RWPE1 (cell line): ENCODE data around the gene KBTBD6.

Source experiments
- CTCF ChIA-PET: fragments of 350-600 bp; sonication (Branson Sonifier 250); formaldehyde crosslinking; extraction: SDS; loops from one replicate; lab custom pipeline; 2021; lab: Yijun Ruan, JAX
- POLR2A ChIA-PET: fragments of 400-600 bp; formaldehyde crosslinking; extraction: SDS; loops from one replicate; lab custom pipeline; 2020; ENCODE audit warnings: antibody characterized with exemption; ENCODE audit not compliant: low non-redundant PET; lab: Yijun Ruan, JAX
- DNase-seq: peaks from one replicate; pipeline ENCODE4 v3.0.0; 2012; ENCODE audit warnings: low spot score
- H3K27ac ChIP-seq: fragments of 450-650 bp; 2 replicates; pipeline ENCODE4 v1.5.1; 2017
- CTCF ChIP-seq: fragments of 450-650 bp; conservative IDR thresholded peaks from 2 replicates; pipeline ENCODE4 v1.5.1; 2017; ENCODE audit warnings: low read depth, mild to moderate bottlenecking

Gene KBTBD6

DNA sequence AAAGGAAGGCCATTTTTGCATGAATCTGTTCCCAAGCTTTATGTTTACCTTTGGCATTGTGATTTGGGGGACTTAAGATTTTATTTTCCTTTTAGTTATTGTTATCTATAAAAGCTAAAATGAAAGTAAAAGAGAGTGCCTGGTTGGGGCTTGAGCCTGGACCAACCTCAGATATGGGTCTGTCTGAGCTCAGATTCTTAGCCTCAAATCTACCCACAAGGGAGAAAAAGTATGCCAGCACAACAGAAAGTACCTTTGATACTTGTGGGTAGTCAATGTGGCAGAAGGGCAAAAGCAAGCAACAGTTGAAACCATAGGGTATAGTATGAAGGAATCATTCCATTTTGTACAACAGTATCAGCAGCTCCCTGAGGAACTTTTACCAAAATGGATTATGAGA lies 26.6 kb upstream of the KBTBD6 start:
- no peak overlapping the region for H3K27ac ChIP-seq
- no peak for TF ChIP-seq CTCF
- CTCF ChIA-PET = no interaction called here
- POLR2A ChIA-PET = no interaction called here
- no peak for DNase-seq

GRCh38 chr13:41157048-41157717 lies 24.6 kb upstream of the KBTBD6 start:
- CTCF ChIA-PET = no interaction called here
- no peak for DNase-seq
- no peak overlapping the region for H3K27ac ChIP-seq
- POLR2A ChIA-PET = no interaction called here
- no peak for TF ChIP-seq CTCF

- H3K27ac ChIP-seq = no peak overlapping the region
- CTCF ChIA-PET = no interaction called here
- TF ChIP-seq CTCF = no peak
- DNase-seq = no peak
- POLR2A ChIA-PET = no interaction called here
Observed at GRCh38 chr13:41156620-41157019, 24.0 kb upstream of the KBTBD6 start.

DNA sequence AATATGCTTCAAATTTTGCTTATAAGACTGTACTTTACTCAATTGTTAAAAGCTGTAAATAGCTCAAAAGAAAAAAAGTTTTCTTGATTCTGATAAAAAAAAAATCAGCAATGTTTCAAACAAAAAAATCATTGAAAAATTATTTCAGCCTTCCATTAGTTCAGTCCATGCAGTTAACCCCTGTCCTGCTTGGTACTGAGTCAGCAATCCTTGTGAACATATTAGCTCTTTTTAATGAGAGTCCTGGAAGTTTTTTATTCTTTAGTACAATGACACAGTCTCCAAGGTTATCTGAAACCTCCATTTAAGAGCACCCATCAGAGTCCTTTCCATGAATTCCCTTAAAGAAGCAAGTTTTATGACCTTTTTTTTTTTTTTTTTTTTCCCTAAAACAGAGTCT lies 21.4 kb upstream of the KBTBD6 start:
- DNase-seq = no peak
- CTCF ChIA-PET = no interaction called here
- TF ChIP-seq CTCF = no peak
- POLR2A ChIA-PET = no interaction called here
- H3K27ac ChIP-seq = no peak overlapping the region

- POLR2A ChIA-PET = no interaction called here
- TF ChIP-seq CTCF = no peak
- H3K27ac ChIP-seq = no peak overlapping the region
- CTCF ChIA-PET = interaction anchor here (0.6 kb wide), 2 partner anchors 46 to 1103 kb away, joined by 3 to 4 read pairs; no protein-coding TSS in a partner anchor
- no peak for DNase-seq
Observed at GRCh38 chr13:41152005-41152404, 19.4 kb upstream of the KBTBD6 start.

DNA sequence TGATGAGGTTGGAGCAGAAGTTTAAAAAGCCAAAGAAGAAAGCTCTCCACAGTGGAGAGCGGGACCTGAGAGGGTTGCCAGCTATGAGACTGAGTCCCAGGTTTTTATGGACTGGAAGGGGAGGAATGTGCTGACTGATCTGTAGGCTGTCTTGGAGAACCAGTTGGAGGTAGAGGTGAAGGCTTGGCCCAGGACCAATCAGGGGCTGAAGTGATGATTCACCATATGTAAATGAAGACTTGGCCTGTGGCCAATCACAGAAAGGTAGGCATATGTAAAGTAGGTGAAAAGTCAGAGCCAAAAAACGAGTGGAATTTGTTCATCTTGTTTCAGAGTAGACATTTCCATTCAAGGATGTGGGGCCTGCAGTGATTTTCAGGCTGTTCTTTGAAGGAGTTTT lies 17.5 kb upstream of the KBTBD6 start:
- no peak for DNase-seq

More for the DNA sequence above, 17.5 kb upstream of the KBTBD6 start:
- ChIA-PET POLR2A (no interaction called here), CTCF (no interaction called here)
- no peak for TF ChIP-seq CTCF
- no peak overlapping the region for H3K27ac ChIP-seq
